Endodermal cell (in vitro differentiated cells): ENCODE measurements around the gene CBL. TPM values are rescaled to one million over a fixed set of nuclear protein-coding genes. Genes with fewer than 3 reads are reported as not detected.

Source experiments
- DNase-seq: peaks from one replicate; pipeline ENCODE4 v3.0.0-alpha.2; 2017
- H3K27ac ChIP-seq: 2 replicates; pipeline ENCODE4 v1.5.1; 2013; ENCODE audit warnings: mild to moderate bottlenecking, low read depth, low read length, moderate library complexity
- H3K27me3 ChIP-seq: 2 replicates; pipeline ENCODE4 v1.6.1; 2013; ENCODE audit warnings: mild to moderate bottlenecking, low read length, moderate library complexity; ENCODE audit not compliant: insufficient read depth, control insufficient read depth, poor library complexity, severe bottlenecking
- H3K36me3 ChIP-seq: 2 replicates; pipeline ENCODE4 v1.7.0; 2013; ENCODE audit warnings: mild to moderate bottlenecking, low read length, moderate library complexity; ENCODE audit not compliant: control insufficient read depth, insufficient read depth
- H3K4me1 ChIP-seq: one replicate; pipeline ENCODE4 v1.7.0; 2013; ENCODE audit warnings: low read length; ENCODE audit not compliant: control insufficient read depth, insufficient read depth
- H3K4me3 ChIP-seq: 2 replicates; pipeline ENCODE4 v1.5.1; 2013; ENCODE audit warnings: mild to moderate bottlenecking, low read length, moderate library complexity
- H3K9ac ChIP-seq: 2 replicates; pipeline ENCODE4 v1.6.1; 2013; ENCODE audit warnings: mild to moderate bottlenecking, low read length, moderate library complexity; ENCODE audit not compliant: poor library complexity, severe bottlenecking; ENCODE audit errors: extremely low read depth
- H3K9me3 ChIP-seq: 2 replicates; pipeline ENCODE4 v1.6.1; 2013; ENCODE audit warnings: mild to moderate bottlenecking, low read length, moderate library complexity; ENCODE audit not compliant: control insufficient read depth
- H3K27ac Mint-ChIP-seq: 2 replicates; pipeline ENCODE4 v1.8.0; 2020; ENCODE audit warnings: mixed read lengths
- H3K27me3 Mint-ChIP-seq: 2 replicates; pipeline ENCODE4 v1.8.0; 2021; ENCODE audit warnings: mild to moderate bottlenecking, mixed read lengths; ENCODE audit not compliant: insufficient read depth
- H3K36me3 Mint-ChIP-seq: 2 replicates; pipeline ENCODE4 v1.8.0; 2020; ENCODE audit warnings: low read depth, mixed read lengths
- H3K4me1 Mint-ChIP-seq: 2 replicates; pipeline ENCODE4 v1.8.0; 2020; ENCODE audit warnings: mixed read lengths
- H3K4me3 Mint-ChIP-seq: 2 replicates; pipeline ENCODE4 v1.8.0; 2020; ENCODE audit warnings: mild to moderate bottlenecking, moderate library complexity, mixed read lengths
- H3K9me3 Mint-ChIP-seq: 2 replicates; pipeline ENCODE4 v1.8.0; 2020; ENCODE audit warnings: mild to moderate bottlenecking, mixed read lengths
- CTCF ChIP-seq: fragments of 200-600 bp; sonication (generic); conservative IDR thresholded peaks from 2 replicates; pipeline ENCODE4 v1.5.0; 2021; ENCODE audit warnings: antibody characterized with exemption, mild to moderate bottlenecking
- WGBS, 2 experiments: methylation state at CpG; one replicate each; pipeline versions ENCODE4 v1.1.5 to v1.1.7; 2013; ENCODE audit warnings: missing lambda C conversion rate in 2 of 2, mixed read lengths in 1 of 2; ENCODE audit not compliant: insufficient coverage in 1 of 2, insufficient read length in 1 of 2; 5-methylcytosine and 5-hydroxymethylcytosine counted together
- total RNA-seq, 2 donors: library from RNA; stranded (reverse); fragmentation: NEBNext Ultra II Directional in 1 of 2; extraction: Animal tissue kit (Norgen Biotek cat#: 25700) in 1 of 2; gene quantifications; 2 replicates in 1 of 2; 3 replicates in 1 of 2; pipeline ENCODE4 v1.2.1, GENCODE V29; 2021

The CBL gene
- total RNA-seq, 2 donors from 2014 or later: 40.3 to 52.7 TPM

- no peak overlapping the region for H3K9ac ChIP-seq
- H3K4me3 Mint-ChIP-seq: no peak overlapping the region
- H3K36me3 Mint-ChIP-seq: peaks cover 25% of the 10 kb centered on the region
- no peaks in the 10 kb centered on the region for H3K27me3 ChIP-seq
- no peaks in the 10 kb centered on the region for H3K27me3 Mint-ChIP-seq
- no peak for TF ChIP-seq CTCF
- H3K27ac Mint-ChIP-seq: no peak overlapping the region
- no peaks in the 10 kb centered on the region for H3K4me1 ChIP-seq
- no peak overlapping the region for H3K4me3 ChIP-seq
- no peaks in the 10 kb centered on the region for H3K9me3 Mint-ChIP-seq
- 94 to 95% methylated on average over 6 of the region's 6 CpGs for WGBS, 2 experiments
- H3K36me3 ChIP-seq: no peaks in the 10 kb centered on the region
- no peak for DNase-seq
- no peaks in the 10 kb centered on the region for H3K9me3 ChIP-seq
- H3K27ac ChIP-seq: no peak overlapping the region
- H3K4me1 Mint-ChIP-seq: no peaks in the 10 kb centered on the region
Measured at GRCh38 chr11:119179342-119179741, 26.8 kb upstream of the CBL start.

GRCh38 chr11:119179983-119180382, 26.2 kb upstream of the CBL start:
- no peak for TF ChIP-seq CTCF
- peaks cover 25% of the 10 kb centered on the region for H3K36me3 Mint-ChIP-seq
- no peak overlapping the region for H3K9ac ChIP-seq
- WGBS, 2 experiments: 92 to 96% methylated on average over 6 to 10 of the region's 10 CpGs
- no peaks in the 10 kb centered on the region for H3K9me3 ChIP-seq
- H3K27me3 Mint-ChIP-seq: no peaks in the 10 kb centered on the region
- H3K27ac ChIP-seq: no peak overlapping the region
- no peak overlapping the region for H3K4me3 ChIP-seq
- no peaks in the 10 kb centered on the region for H3K4me1 ChIP-seq
- H3K27ac Mint-ChIP-seq: no peak overlapping the region
- no peaks in the 10 kb centered on the region for H3K36me3 ChIP-seq
- H3K4me1 Mint-ChIP-seq: no peaks in the 10 kb centered on the region
- H3K9me3 Mint-ChIP-seq: no peaks in the 10 kb centered on the region
- H3K27me3 ChIP-seq: no peaks in the 10 kb centered on the region
- no peak overlapping the region for H3K4me3 Mint-ChIP-seq
- DNase-seq: no peak

GRCh38 chr11:119180729-119181676, 25.1 kb upstream of the CBL start:
- no peak overlapping the region for H3K27ac Mint-ChIP-seq
- no peaks in the 10 kb centered on the region for H3K4me1 ChIP-seq
- 84 to 89% methylated on average over 4 to 6 of the region's 6 CpGs for WGBS, 2 experiments
- H3K27me3 ChIP-seq: no peaks in the 10 kb centered on the region
- H3K4me1 Mint-ChIP-seq: peaks cover 8% of the 10 kb centered on the region
- no peak overlapping the region for H3K4me3 ChIP-seq
- no peak for TF ChIP-seq CTCF
- no peak overlapping the region for H3K4me3 Mint-ChIP-seq
- peaks cover 1% of the 10 kb centered on the region for H3K27me3 Mint-ChIP-seq
- no peak overlapping the region for H3K27ac ChIP-seq
- H3K9ac ChIP-seq: no peak overlapping the region
- no peaks in the 10 kb centered on the region for H3K9me3 Mint-ChIP-seq
- H3K9me3 ChIP-seq: no peaks in the 10 kb centered on the region
- H3K36me3 ChIP-seq: no peaks in the 10 kb centered on the region
- H3K36me3 Mint-ChIP-seq: peaks cover 19% of the 10 kb centered on the region
- no peak for DNase-seq
